IPS-11a (cell line): ENCODE measurements around the gene GNB1.
"Not testable (repeated sequence)": the region's sequence is repeated elsewhere in the genome, so short reads cannot be mapped to it uniquely, and the experiment has no call there.

Source experiments
- H3K4me3 ChIP-seq: one replicate; pipeline ENCODE4 v1.5.1; 2013; ENCODE audit warnings: low read depth, low read length, control low read depth

GNB1 gene

GRCh38 chr1:1890506-1891348, at the start of gene GNB1:
Gene GNB1 (minus strand): TSS chr1:1891087. CDS start chr1:1825453, 65,634 bp downstream.
- H3K4me3 ChIP-seq: peak within 1 kb of the TSS; percentile 97

GRCh38 chr1:1940123-1940425, 49.2 kb upstream of the GNB1 start:
- no peak overlapping the region for H3K4me3 ChIP-seq

GRCh38 chr1:1939296-1940122, 48.6 kb upstream of the GNB1 start:
- no peak overlapping the region for H3K4me3 ChIP-seq

- H3K4me3 ChIP-seq: no peak overlapping the region
These were observed 47.9 kb upstream of the GNB1 start for GRCh38 chr1:1938613-1939295.

GRCh38 chr1:1938276-1938573, 47.3 kb upstream of the GNB1 start:
- no peak overlapping the region for H3K4me3 ChIP-seq

- H3K4me3 ChIP-seq: no peak overlapping the region
These were observed 46.8 kb upstream of the GNB1 start for GRCh38 chr1:1937549-1938275.

GRCh38 chr1:1937061-1937460, 46.2 kb upstream of the GNB1 start:
- no peak overlapping the region for H3K4me3 ChIP-seq

GRCh38 chr1:1934848-1935247, 44.0 kb upstream of the GNB1 start:
- H3K4me3 ChIP-seq: not testable (repeated sequence)

- no peak overlapping the region for H3K4me3 ChIP-seq
These were observed 39.0 kb upstream of the GNB1 start for GRCh38 chr1:1929639-1930545.

- no peak overlapping the region for H3K4me3 ChIP-seq
These were observed 38.3 kb upstream of the GNB1 start for GRCh38 chr1:1929102-1929638.

GRCh38 chr1:1928231-1929101, 37.6 kb upstream of the GNB1 start:
- H3K4me3 ChIP-seq: no peak overlapping the region

- H3K4me3 ChIP-seq: no peak overlapping the region
These were observed 36.9 kb upstream of the GNB1 start for GRCh38 chr1:1927751-1928150.

GRCh38 chr1:1926886-1927660, 36.2 kb upstream of the GNB1 start:
- no peak overlapping the region for H3K4me3 ChIP-seq

- no peak overlapping the region for H3K4me3 ChIP-seq
These were observed 35.5 kb upstream of the GNB1 start for GRCh38 chr1:1926346-1926811.

- no peak overlapping the region for H3K4me3 ChIP-seq
These were observed 34.8 kb upstream of the GNB1 start for GRCh38 chr1:1925437-1926345.

- no peak overlapping the region for H3K4me3 ChIP-seq
These were observed 34.0 kb upstream of the GNB1 start for GRCh38 chr1:1924849-1925248.

GRCh38 chr1:1924386-1924785, 33.5 kb upstream of the GNB1 start:
- H3K4me3 ChIP-seq: no peak overlapping the region
